GM21390 (cell line): ENCODE measurements around the gene PAM.

Source experiments
- ATAC-seq: cut with Tn5 transposase; IDR thresholded peaks from one replicate; pipeline ENCODE4 v1.9.1; 2021; ENCODE audit not compliant: unreplicated experiment

Gene PAM

DNA sequence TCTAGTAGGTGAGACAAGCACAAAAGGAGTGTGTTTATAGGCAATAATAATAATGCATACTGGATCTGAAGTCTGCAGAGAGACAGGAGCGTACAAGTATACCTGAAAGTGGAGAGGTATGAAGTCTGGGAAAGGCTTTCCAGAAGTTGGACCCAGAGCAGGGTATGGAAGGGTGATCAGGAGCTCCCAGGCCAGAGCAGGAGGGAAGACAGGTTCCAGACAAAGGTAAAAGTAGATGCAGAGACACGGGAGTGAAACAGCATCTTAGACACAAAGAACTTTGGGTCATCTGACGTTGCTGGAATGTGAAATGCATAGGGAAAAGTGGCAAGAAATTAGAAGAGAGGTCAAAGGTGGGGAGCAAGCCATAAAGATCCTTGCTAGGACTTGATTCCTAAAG is 175.1 kb downstream of the PAM start:
- ATAC-seq, result no peak

GRCh38 chr5:102931085-102931725 is 176.1 kb downstream of the PAM start:
- no peak for ATAC-seq

DNA sequence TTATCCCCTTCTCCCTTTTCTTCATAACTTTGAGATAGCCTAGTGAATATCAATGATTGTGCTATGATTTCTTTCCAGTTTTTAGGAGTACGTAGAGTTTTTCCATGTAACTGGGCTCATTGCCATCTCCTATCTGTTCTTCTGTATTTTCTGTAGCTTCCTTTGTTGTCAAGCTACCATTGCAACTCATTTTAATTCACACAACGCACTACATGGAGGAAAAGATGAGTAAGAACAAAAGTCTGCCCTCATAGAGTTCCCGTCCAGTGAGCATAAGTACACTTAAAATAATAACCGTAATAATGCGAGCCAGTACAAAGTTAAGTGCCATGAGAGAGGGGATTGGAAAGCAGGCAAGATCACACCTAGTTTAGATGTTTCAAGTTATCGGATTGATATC is 177.7 kb downstream of the PAM start:
- ATAC-seq, result no peak

GRCh38 chr5:102933316-102933715 is 178.2 kb downstream of the PAM start:
- ATAC-seq, result no peak

DNA sequence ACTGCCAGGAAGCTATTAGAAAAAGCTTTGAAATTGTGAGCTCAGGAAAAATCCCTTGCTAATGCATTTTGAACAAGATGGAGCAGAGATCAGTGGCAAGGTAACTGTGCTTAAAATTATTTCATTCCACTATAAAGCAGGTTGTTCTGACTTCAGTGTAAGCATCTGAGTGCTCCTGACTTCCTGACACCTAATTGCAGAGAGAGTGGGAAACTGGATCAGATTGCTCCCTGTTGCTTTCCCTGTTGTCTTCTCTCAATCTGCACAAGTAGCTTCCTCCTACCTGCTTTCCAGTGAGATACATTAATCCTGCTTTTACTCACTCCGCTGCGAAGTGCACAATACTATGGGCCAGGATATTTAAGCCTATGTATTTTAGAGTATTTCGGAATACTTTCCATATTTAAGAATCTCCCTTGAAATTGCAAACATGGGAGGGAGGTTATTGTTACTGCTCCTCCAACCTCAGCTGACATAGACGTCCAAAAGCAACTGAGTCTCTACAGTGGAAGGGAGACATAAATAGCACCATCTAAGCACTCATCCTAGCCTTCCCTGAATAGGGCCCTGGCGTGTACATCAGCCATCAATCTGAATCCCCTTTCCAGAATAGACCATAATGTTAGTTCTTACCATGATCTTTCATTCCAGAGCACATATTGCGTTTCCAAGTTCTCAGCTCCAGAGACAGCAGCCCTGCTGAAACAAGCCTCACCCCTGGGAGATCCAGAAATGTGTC is 178.8 kb downstream of the PAM start:
- no peak for ATAC-seq

- ATAC-seq, result no peak
These were observed 182.8 kb downstream of the PAM start for GRCh38 chr5:102937894-102938293.

DNA sequence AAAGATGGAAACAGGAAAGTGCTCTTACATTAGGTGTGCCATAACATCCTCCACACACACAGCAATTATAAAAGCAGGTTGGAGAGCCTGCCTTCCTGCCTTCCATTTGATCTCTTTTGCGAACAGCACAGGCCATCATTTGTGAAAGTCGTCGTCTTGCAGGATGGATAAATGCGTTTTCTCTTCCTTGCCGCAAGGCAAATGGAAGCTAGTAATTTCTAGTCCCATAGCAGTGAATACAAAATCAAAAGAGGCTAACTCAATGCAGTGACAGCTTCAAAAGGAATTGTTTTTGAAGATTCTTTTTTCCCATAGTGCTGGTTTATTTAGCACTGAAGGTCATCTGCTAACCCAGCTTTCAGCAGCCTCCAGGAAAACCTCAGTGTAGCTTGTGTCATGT is 186.0 kb downstream of the PAM start:
- no peak for ATAC-seq

GRCh38 chr5:102946414-102946813 is 191.3 kb downstream of the PAM start:
- no peak for ATAC-seq

DNA sequence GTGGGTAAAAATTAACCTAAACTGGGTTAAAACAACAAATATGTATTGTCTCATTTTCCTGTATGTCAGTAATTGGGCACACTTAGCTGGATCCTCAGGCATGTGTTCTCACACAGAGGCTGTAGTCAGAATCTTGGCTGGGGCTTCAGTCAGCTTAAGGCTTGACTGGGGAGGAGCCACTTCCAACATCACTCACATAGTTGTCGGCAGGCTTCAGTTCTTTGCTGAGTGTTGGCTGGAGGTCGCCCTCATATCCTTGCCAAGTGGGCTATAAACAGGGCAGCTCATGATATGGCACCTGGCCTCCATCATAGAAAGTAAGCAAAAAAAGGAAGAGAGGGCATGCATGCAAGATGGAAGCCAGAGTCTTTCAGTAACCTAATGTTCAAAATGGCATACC is 191.9 kb downstream of the PAM start:
- no peak for ATAC-seq

DNA sequence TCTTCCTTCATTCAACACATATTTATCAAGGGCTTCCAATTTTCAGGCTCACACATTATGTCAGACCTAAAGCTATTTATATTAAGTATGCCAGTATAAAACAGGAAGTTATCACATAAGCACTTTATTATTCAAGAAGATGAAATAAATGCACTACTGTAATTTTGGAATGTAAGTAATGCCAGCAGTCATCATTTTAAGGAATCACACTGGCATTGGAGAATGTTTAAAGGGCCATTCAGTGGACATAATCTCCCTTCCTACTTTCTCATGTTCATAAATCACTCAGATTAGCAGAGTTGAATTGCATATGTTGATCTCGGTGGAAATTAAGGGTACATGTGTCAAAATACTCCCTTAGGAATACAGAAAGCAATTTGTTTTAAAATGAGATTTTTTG is 200.4 kb downstream of the PAM start:
- ATAC-seq, result no peak

DNA sequence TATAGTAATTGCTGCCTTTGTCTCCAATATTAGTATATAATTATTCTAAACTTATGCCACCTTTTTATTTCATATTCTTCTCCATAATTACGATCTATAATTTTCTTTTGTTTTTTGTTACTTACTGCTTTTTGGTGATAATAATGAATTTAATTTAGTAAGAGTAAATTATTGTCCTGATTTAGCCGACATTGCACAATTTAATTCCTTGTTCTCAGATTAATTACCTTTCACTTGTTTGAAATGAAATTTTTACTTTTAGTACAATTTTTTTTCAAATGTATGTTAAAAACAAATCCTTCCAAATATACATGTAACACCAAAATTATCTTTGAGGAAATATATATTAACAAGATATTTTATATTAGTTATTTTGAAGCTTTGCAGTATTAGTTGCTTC is 201.5 kb downstream of the PAM start:
- no peak for ATAC-seq

- ATAC-seq, result no peak
These were observed 202.0 kb downstream of the PAM start for GRCh38 chr5:102957141-102957540.

DNA sequence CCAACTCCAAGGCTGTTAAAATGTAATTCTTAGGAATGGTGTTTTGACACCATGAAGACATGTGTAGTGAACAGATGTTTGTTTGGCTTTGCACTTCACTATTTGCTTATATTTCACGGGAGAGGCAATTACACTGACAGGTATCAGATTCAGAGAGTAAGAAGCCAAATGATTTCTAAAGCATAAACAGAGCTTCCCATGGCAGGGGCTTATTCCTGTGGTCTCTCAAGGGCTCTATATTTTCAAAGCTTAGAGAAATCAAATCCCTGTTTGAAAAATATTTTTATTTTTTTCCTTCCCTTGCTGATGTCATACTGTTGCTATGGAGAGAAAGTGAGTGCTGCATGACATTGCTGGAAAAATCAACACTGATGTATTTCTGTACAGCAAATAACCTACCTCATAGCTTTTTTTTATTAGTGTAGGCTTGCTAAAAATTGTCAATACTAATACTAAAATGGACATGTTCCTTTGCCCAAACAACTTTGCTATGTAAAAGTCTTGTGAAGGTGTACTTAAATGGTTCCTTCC is 203.4 kb downstream of the PAM start:
- ATAC-seq, result no peak

- ATAC-seq, result no peak
These were observed 203.9 kb downstream of the PAM start for GRCh38 chr5:102959055-102959454.

DNA sequence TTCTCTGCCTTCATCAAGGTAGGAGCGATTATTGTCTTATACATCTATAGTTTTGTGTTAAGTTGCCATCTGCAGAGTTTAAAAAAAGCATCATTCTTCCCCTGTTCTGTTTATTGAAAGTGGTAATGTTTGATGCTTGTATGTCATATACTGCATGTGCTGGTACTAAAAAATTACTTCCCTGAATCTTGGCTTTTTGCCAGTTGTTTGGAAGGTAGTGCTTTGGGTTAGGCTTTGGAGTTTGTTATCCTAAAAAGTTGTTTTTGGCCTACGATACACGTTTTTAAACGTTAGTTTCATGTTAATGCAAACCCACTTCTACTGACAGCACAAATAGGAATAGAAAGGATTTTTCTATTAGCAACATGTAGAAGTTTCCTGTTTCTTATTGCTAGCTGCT is 206.6 kb downstream of the PAM start:
- no peak for ATAC-seq

GRCh38 chr5:102965653-102966052 is 210.5 kb downstream of the PAM start:
- ATAC-seq, result no peak

GRCh38 chr5:102969641-102970040 is 214.5 kb downstream of the PAM start:
- no peak for ATAC-seq

DNA sequence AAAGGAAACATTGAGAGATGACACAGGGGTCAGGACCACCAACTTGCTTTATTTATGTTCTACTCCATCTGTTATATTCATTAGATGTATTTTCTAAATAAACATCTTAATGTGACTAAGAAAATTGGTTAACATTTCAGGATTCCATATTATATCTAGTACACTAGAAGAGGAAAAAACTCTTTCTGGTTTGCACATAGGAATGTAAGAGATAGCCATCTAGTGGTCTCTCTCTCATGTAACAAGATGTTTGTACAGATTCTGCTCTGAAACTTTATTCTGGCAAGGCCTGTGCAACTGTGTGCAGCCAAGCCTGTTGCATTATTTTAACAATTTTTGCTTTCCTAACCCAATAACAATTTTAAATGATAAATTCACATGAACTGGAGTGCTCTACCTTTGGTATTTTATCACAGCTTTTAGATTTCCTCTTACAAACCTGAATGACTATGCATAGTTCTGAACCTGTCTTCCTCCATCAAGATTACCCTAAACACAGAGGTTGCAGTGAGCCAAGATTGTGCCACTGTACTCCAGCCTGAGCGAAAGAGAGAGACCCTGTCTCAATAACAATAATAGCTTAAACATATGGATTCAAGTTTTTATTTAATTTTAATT is 216.7 kb downstream of the PAM start:
- ATAC-seq, result no peak

GRCh38 chr5:102974177-102974576 is 219.1 kb downstream of the PAM start:
- ATAC-seq, result no peak

- no peak for ATAC-seq
These were observed 219.9 kb downstream of the PAM start for GRCh38 chr5:102975045-102975444.

GRCh38 chr5:102975457-102976182 is 220.5 kb downstream of the PAM start:
- no peak for ATAC-seq
